RWPE1 (cell line): ENCODE measurements around the gene HSP90AB1.
A peak's percentile ranks its signal among the peaks of the same experiment; 100 is the strongest.

Source experiments
- CTCF ChIA-PET: fragments of 350-600 bp; sonication (Branson Sonifier 250); formaldehyde crosslinking; extraction: SDS; loops from one replicate; lab custom pipeline; 2021; lab: Yijun Ruan, JAX
- POLR2A ChIA-PET: fragments of 400-600 bp; formaldehyde crosslinking; extraction: SDS; loops from one replicate; lab custom pipeline; 2020; ENCODE audit warnings: antibody characterized with exemption; ENCODE audit not compliant: low non-redundant PET; lab: Yijun Ruan, JAX
- DNase-seq: peaks from one replicate; pipeline ENCODE4 v3.0.0; 2012; ENCODE audit warnings: low spot score
- H3K27ac ChIP-seq: fragments of 450-650 bp; 2 replicates; pipeline ENCODE4 v1.5.1; 2017
- TF ChIP-seq, protein P1 (sequence below): fragments of 450-650 bp; conservative IDR thresholded peaks from 2 replicates; pipeline ENCODE4 v1.5.1; 2017; ENCODE audit warnings: low read depth, mild to moderate bottlenecking

HSP90AB1 gene

DNA sequence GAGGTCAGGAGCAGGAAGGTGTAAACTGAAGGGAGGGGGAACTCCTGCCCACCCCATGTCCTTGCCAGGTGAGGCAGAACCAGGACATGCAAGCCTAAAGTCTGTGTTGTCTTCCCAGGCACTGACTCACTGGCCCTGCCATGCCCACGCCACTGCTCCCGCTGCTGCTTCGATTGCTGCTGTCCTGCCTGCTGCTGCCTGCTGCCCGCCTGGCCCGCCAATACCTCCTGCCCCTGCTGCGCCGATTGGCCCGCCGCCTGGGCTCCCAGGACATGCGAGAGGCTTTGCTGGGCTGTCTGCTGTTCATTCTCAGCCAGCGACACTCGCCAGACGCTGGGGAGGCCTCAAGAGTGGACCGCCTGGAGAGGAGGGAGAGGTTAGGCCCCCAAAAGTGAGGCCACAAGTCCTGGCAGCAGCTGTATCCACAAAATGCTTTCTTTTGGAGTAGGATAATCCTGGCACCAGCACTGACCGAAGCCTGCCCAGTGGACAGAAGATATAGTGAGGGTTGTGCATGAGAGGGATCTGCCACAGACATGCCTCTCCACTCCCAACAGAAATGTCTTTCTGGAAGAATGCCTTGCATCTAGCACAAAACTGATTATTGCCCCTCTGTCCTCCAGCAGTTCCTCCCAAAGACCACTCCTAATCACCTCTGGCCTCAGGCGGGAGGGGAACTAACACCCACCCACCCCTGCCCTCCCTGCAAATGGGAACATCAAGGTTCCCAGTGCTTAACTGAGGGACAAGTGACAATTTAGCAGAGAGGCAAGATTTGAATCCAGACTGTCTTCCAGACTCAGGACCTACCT is 29.4 kb upstream of the HSP90AB1 start:
- TF ChIP-seq, protein P1, sequence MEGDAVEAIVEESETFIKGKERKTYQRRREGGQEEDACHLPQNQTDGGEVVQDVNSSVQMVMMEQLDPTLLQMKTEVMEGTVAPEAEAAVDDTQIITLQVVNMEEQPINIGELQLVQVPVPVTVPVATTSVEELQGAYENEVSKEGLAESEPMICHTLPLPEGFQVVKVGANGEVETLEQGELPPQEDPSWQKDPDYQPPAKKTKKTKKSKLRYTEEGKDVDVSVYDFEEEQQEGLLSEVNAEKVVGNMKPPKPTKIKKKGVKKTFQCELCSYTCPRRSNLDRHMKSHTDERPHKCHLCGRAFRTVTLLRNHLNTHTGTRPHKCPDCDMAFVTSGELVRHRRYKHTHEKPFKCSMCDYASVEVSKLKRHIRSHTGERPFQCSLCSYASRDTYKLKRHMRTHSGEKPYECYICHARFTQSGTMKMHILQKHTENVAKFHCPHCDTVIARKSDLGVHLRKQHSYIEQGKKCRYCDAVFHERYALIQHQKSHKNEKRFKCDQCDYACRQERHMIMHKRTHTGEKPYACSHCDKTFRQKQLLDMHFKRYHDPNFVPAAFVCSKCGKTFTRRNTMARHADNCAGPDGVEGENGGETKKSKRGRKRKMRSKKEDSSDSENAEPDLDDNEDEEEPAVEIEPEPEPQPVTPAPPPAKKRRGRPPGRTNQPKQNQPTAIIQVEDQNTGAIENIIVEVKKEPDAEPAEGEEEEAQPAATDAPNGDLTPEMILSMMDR: no peak
- peak overlapping the region; percentile 76 for H3K27ac ChIP-seq
- CTCF ChIA-PET: interaction anchor here (0.9 kb wide), 1 partner anchor 28 kb away, joined by 3 read pairs; no protein-coding TSS in a partner anchor
- POLR2A ChIA-PET: no interaction called here
- no peak for DNase-seq

DNA sequence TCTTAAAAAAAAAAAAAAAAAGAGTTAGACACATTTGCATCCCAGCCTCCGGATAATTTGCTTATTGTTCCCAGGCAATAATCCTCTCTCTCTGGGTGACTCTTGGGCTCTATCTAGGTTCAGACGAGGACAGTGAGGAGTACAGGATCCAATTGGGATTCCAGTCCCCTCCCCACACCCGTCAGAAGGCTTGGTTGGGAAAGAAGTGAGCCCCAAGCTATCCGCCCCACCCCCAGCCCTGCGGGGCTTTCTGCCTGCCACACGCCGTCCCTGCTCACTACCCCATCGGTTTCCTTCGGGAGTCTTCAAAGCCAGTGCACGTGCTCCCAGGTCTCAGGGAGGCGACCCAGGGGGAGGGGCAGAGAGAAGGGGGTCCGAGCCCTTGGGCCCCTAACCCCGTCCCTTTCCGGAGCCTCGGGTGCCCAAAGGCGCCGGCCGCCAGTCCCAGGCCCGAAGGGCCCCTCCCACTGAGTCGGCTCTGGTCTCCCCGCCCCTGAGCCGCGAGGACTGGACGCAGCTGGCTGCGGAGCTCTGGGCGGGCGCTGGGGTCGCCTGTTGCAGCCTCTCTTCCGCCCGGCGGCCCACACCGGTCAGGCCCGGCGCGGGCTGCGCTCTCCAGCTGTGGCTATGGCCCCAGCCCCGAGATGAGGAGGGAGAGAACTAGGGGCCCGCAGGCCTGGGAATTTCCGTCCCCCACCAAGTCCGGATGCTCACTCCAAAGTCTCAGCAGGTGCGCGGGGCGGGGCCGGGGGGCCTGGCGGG is 27.7 kb upstream of the HSP90AB1 start:
- TF ChIP-seq, protein P1: no peak
- H3K27ac ChIP-seq: no peak overlapping the region; the same call in 1 of the 2 replicates
- ChIA-PET CTCF (no interaction called here), POLR2A (no interaction called here)
- no peak for DNase-seq

DNA sequence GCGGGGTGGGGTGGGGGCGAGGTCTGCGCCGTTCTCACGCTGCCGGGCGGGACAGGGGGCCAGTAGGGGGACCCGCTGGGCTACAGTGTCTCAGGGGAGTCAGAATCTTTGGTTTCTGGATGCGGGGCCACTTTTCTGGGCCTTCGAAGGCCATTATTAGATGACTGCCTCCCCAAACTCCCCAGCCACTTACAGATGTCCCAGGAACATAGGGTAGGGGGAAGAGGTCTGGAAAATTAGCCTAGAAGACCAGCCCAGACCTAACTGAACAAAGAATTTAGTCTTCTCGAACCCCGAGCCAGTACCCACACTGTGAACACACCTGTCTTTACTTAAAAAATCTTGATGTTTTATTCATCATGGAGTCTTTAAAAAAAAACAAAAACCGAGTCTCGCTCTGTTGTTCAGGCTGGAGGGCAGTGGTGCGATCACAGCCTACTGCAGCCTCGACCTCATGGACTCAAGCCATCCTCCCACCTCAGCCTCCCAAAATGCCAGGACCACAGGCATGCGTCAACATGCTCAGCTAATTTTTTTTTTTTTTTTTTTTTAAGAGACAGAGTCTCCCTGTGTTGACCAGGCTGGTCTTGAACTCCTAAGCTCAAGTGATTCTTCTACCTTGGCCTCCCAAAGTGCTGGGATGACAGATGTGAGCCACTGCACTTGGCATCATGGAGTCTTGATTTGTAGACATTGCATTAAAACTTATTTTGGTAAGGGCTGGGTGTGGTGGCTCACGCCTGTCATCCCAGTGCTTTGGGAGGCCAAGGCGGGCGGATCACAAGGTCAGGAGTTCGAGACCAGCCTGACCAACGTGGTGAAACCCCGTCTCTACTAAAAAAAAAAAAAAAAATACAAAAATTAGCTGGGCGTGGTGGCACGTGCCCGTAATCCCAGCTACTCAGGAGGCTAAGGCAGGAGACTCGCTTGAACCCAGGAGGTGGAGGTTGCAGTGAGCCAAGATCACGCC is 26.8 kb upstream of the HSP90AB1 start:
- ChIA-PET CTCF (interaction anchor here (0.6 to 0.7 kb wide), 2 partner anchors 11 to 188 kb away, joined by 3 to 5 read pairs; no protein-coding TSS in a partner anchor), POLR2A (no interaction called here)
- peak overlapping the region; percentile 86 for H3K27ac ChIP-seq
- DNase-seq: no peak
- TF ChIP-seq, protein P1: no peak

DNA sequence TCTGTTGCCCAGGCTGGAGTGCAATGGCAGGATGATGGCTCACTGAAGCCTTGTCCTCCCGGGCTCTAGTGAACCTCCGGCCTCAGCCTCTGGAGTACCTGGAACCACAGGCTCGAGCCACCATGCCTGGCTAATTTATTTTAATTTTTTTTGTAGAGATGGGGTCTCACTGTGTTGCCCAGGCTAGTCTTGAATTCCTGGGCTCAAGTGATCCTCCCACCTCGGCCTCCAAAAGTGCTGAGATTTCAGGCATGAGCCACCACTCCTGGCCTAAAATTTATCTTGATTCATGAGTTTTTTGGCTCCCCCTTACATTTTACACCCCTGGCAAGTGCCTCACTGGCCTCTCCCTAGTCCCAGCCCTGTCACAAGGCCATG is 26.0 kb upstream of the HSP90AB1 start:
- CTCF ChIA-PET: interaction anchor here (0.6 to 1.7 kb wide), 10 partner anchors 8 to 125 kb away, joined by 3 to 7 read pairs (median 4); no protein-coding TSS in a partner anchor
- DNase-seq: no peak
- POLR2A ChIA-PET: interaction anchor here (1.4 kb wide), 1 partner anchor 20 kb away, joined by 6 read pairs; no protein-coding TSS in a partner anchor
- TF ChIP-seq, protein P1: no peak
- peak overlapping the region; percentile 86 for H3K27ac ChIP-seq

DNA sequence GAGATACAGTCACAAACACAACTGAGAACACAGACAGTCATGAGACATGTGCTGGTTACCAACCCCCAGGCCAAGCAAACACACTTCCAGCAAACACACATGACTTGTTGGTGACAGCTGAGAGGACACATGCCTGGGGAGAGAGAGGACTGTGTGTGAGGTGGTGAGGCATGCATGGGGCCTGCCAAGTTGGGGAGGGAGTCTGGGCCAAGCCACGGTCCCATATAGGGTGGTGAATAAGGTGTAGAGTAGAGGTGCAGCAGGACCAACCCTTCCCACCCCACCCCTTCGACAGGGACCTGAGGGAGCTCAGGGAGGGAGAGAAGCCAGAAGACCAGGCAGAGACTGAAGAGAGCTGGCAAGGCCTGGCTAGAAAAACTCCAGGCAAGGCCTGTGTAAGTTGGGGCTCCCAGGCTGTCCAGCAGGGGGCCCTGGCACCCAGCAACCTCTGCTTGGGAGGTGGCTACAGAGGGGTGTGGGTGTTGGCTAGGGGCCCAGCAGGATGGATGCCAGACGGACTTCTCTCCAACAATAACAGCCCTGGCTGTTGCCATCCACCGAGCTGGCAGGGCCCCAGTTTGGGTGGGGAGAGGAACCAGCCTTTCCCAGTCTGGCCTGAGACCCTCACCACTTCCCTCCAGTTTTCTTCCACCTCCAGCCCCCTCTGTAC is 25.5 kb upstream of the HSP90AB1 start:
- POLR2A ChIA-PET: interaction anchor here (1.4 kb wide), 1 partner anchor 20 kb away, joined by 6 read pairs; no protein-coding TSS in a partner anchor
- CTCF ChIA-PET: interaction anchor here (0.5 to 1.7 kb wide), 12 partner anchors 9 to 126 kb away, joined by 3 to 7 read pairs (median 4); no protein-coding TSS in a partner anchor
- DNase-seq: peak; percentile 84
- TF ChIP-seq, protein P1: peak; percentile 87
- H3K27ac ChIP-seq: peak overlapping the region; percentile 86
